GM08714 (cell line): ENCODE data around the gene CCDC89.

Experiments used
- H3K4me3 ChIP-seq: fragments of 200-500 bp; sonication (Bioruptor generic); 2 replicates; pipeline ENCODE4 v1.5.1; 2014; ENCODE audit warnings: mild to moderate bottlenecking, low read length, inconsistent platforms
- ZNF274 ChIP-seq: IDR thresholded peaks from 2 replicates; pipeline ENCODE4 v1.6.1; 2012; ENCODE audit warnings: mild to moderate bottlenecking, low read depth, low read length

Gene CCDC89

GRCh38 chr11:85652786-85653447 lies 33.1 kb downstream of the CCDC89 start:
- no peak for TF ChIP-seq ZNF274
- no peak overlapping the region for H3K4me3 ChIP-seq

GRCh38 chr11:85651118-85651517 lies 34.9 kb downstream of the CCDC89 start:
- no peak overlapping the region for H3K4me3 ChIP-seq
- no peak for TF ChIP-seq ZNF274

- TF ChIP-seq ZNF274: no peak
These were observed 38.2 kb downstream of the CCDC89 start, which contains the start of gene TMEM126A for GRCh38 chr11:85647604-85648299. TSS of gene TMEM126A (plus strand) at chr11:85647967. CDS start at chr11:85650256, 2,289 bp downstream.

DNA sequence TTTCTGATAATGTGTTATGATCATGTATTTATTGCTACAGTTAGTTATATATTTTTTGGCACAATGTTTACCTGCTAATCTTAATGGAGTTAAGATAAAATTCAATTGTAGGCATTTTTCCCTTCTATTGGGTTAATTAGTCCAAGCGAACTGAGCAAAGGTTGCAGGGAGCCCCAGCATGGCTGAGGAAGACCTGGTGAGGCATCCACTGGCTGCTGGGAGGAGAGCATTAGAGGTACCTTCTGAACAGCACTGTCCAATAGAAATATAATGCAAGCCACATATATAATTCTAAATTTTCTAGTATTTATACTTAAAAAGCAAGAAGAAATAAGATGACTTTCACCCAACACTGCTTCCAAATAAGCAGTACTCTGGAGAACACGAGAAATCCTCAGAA lies 38.9 kb downstream of the CCDC89 start:
- H3K4me3 ChIP-seq: peak overlapping the region; percentile 81
- no peak for TF ChIP-seq ZNF274

More at GRCh38 chr11:85647604-85648299, 38.2 kb downstream of the CCDC89 start, which contains the start of gene TMEM126A:
- H3K4me3 ChIP-seq: peak within 1 kb of the TSS; percentile 81

DNA sequence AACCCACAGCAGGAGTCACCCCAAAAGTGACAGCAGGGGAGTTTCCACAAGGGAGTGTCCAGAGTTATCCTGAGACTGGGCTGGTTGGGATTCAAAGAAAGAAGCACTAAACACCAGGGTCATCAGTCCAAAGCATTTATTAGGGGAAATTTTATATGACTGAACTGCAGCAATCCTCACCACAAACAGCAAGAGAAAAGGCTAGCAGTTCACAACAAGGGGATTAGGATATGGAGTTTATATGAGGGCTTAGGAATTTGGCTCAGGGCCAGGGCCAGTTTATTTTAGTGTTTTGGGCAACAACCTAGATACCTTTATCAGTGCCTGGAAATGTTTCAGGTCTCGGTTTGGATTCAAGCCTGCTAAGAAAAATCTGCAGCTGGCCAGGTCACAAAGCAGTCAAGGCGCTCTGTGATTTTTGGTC lies 42.8 kb downstream of the CCDC89 start:
- TF ChIP-seq ZNF274: no peak
- no peak overlapping the region for H3K4me3 ChIP-seq

GRCh38 chr11:85634747-85635146 lies 51.2 kb downstream of the CCDC89 start:
- no peak for TF ChIP-seq ZNF274
- H3K4me3 ChIP-seq: no peak overlapping the region
